HG02763 (cell line): Measurements from ENCODE around the gene TMC4.

Source experiments
- ATAC-seq: cut with Tn5 transposase; IDR thresholded peaks from one replicate; pipeline ENCODE4 v1.9.1; 2021; ENCODE audit warnings: mild to moderate bottlenecking, moderate library complexity; ENCODE audit not compliant: unreplicated experiment

Gene TMC4

GRCh38 chr19:54156490-54156889 is 16.5 kb downstream of the TMC4 start:
- ATAC-seq, result no peak

GRCh38 chr19:54155694-54156093 is 17.3 kb downstream of the TMC4 start:
- ATAC-seq, result no peak

GRCh38 chr19:54154603-54155345 is 18.2 kb downstream of the TMC4 start:
- ATAC-seq, result no peak

- no peak for ATAC-seq
These were observed 19.1 kb downstream of the TMC4 start for GRCh38 chr19:54153731-54154326.

- no peak for ATAC-seq
These were observed 20.0 kb downstream of the TMC4 start for GRCh38 chr19:54152878-54153524.

- no peak for ATAC-seq
These were observed 20.7 kb downstream of the TMC4 start for GRCh38 chr19:54152267-54152666.

- no peak for ATAC-seq
These were observed 21.5 kb downstream of the TMC4 start for GRCh38 chr19:54151362-54152035.

- ATAC-seq, result no peak
These were observed 23.7 kb downstream of the TMC4 start for GRCh38 chr19:54149021-54149812.

- no peak for ATAC-seq
These were observed 24.8 kb downstream of the TMC4 start for GRCh38 chr19:54148158-54148557.

GRCh38 chr19:54147676-54148075 is 25.3 kb downstream of the TMC4 start:
- no peak for ATAC-seq

GRCh38 chr19:54145541-54146158 is 27.3 kb downstream of the TMC4 start:
- ATAC-seq, result no peak

GRCh38 chr19:54142166-54142780 is 30.7 kb downstream of the TMC4 start:
- ATAC-seq, result no peak

- no peak for ATAC-seq
These were observed 31.6 kb downstream of the TMC4 start for GRCh38 chr19:54141356-54141755.

- ATAC-seq, result no peak
These were observed 34.3 kb downstream of the TMC4 start for GRCh38 chr19:54138489-54139256.

- no peak for ATAC-seq
These were observed 35.1 kb downstream of the TMC4 start, which contains the start of gene CNOT3 for GRCh38 chr19:54137699-54138488. TSS of gene CNOT3 (plus strand) at chr19:54137762. CDS start at chr19:54142979, 5,217 bp downstream.

- peak; percentile 80 for ATAC-seq
These were observed 35.9 kb downstream of the TMC4 start for GRCh38 chr19:54136864-54137698.

- no peak for ATAC-seq
These were observed 36.7 kb downstream of the TMC4 start for GRCh38 chr19:54136086-54136863.
